ENCODE data around the gene CABP2. TPM values are rescaled to one million over a fixed set of nuclear protein-coding genes. Genes with fewer than 3 reads are reported as not detected.

Gene CABP2
- total RNA-seq, 3 donors from 2014 or later (not counting 1 experiment from before 2014, with no cell fraction given): not detected

DNA sequence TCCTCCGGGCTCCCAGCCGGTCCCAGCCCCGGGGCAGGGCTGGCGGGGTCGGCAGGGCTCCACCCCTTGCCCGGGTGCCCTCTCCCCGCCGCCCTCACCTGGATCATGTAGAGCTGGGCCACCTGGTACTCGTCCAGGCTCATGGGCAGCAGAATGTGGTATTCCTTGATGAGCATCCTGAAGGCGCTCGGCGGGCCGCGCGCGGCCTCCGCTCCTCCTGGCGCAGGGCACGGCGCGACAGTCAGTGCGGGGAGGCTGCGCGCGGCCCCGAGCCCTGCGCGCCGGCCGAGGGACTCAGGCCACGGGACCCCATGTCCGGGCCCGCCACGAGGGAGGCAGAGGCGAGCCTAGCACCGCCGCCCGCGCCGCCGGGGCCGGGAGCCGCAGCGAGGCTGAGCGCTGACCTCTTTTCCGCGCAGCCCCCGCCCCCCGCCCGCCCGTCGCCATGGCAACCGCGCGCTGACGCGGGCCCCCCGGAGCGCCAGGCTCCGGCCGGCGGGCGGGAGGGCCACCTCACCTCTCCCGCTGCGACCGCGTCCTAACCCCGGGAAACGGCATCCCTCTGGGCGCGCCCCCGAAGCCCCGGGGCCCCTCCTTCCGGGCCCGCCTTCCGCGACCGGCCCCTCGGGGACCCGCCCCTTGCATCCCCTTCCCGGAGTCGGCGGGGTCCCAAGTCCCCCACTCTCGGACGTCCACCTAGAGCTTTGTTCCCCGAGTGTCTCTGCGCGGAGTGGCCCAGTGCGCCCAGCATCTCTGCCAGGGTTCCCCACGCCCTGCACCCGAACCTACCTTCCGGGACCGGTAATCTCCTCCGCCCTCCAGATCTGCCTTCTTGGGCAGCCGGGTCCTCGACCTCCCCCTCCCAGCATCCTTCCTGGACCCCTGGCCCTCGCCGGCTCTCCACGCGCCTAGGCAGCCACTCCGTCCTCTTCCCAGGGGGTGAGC is 19.0 kb downstream of the CABP2 start:
- Mint-ChIP-seq H3K27me3 (ENCODE audit: low read depth in 2 of 2) (no peaks in the 10 kb centered on the region), H3K9me3 (no peaks in the 10 kb centered on the region), H3K27ac (peak overlapping the region; percentile 95 to 97), H3K36me3 (peaks cover 7% of the 10 kb centered on the region), H3K4me1 (peaks cover 40 to 63% of the 10 kb centered on the region in 2 donors), H3K4me3 (peak overlapping the region; percentile 92)
- Histone ChIP-seq H3K9me3 (ENCODE audit: control insufficient read depth, insufficient read depth, low read length) (no peaks in the 10 kb centered on the region), H3K4me3 (ENCODE audit: low read length) (peak overlapping the region; percentile 65), H3K4me1 (ENCODE audit: control insufficient read depth, insufficient read depth, low read length) (peaks cover 43% of the 10 kb centered on the region), H3K27me3 (ENCODE audit: control insufficient read depth, insufficient read depth, low read length) (no peaks in the 10 kb centered on the region), H3K27ac (ENCODE audit: low read length) (peak overlapping the region; percentile 75), H3K36me3 (ENCODE audit: control insufficient read depth, insufficient read depth, low read length) (peaks cover 37% of the 10 kb centered on the region)
- intact Hi-C loops (cut with micrococcal nuclease): loop anchor here (2.0 to 10.0 kb wide), 2 partner anchors 19 to 111 kb away; no protein-coding TSS in a partner anchor
- ATAC-seq: no peak
- TF ChIP-seq, protein P1, sequence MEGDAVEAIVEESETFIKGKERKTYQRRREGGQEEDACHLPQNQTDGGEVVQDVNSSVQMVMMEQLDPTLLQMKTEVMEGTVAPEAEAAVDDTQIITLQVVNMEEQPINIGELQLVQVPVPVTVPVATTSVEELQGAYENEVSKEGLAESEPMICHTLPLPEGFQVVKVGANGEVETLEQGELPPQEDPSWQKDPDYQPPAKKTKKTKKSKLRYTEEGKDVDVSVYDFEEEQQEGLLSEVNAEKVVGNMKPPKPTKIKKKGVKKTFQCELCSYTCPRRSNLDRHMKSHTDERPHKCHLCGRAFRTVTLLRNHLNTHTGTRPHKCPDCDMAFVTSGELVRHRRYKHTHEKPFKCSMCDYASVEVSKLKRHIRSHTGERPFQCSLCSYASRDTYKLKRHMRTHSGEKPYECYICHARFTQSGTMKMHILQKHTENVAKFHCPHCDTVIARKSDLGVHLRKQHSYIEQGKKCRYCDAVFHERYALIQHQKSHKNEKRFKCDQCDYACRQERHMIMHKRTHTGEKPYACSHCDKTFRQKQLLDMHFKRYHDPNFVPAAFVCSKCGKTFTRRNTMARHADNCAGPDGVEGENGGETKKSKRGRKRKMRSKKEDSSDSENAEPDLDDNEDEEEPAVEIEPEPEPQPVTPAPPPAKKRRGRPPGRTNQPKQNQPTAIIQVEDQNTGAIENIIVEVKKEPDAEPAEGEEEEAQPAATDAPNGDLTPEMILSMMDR (IDR thresholded peaks at IDR 0.05): no peak
- peak; percentile 47 to 60 for DNase-seq
- 3% methylated on average over 101 of the region's 101 CpGs for whole genome bisulfite sequencing (ENCODE audit: insufficient coverage)

- 87% methylated on average over 19 of the region's 19 CpGs for whole genome bisulfite sequencing (ENCODE audit: insufficient coverage)
- TF ChIP-seq, protein P1 (IDR thresholded peaks at IDR 0.05): no peak
- ATAC-seq (no peak), DNase-seq (no peak)
- H3K4me1 ChIP-seq (ENCODE audit: control insufficient read depth, insufficient read depth, low read length): peaks cover 37% of the 10 kb centered on the region
- H3K9me3 Mint-ChIP-seq: no peaks in the 10 kb centered on the region
- no peak overlapping the region for H3K4me3 ChIP-seq (ENCODE audit: low read length)
- peaks cover 46% of the 10 kb centered on the region for H3K36me3 ChIP-seq (ENCODE audit: control insufficient read depth, insufficient read depth, low read length)
- H3K36me3 Mint-ChIP-seq: peaks cover 7% of the 10 kb centered on the region
- H3K27me3 Mint-ChIP-seq (ENCODE audit: low read depth in 2 of 2): no peaks in the 10 kb centered on the region
- H3K4me3 Mint-ChIP-seq: peak overlapping the region; percentile 62
- no peaks in the 10 kb centered on the region for H3K27me3 ChIP-seq (ENCODE audit: control insufficient read depth, insufficient read depth, low read length)
- intact Hi-C loops (cut with micrococcal nuclease): loop anchor here (2.0 to 10.0 kb wide), 2 partner anchors 19 to 111 kb away; no protein-coding TSS in a partner anchor
- peaks cover 40 to 54% of the 10 kb centered on the region in 2 donors for H3K4me1 Mint-ChIP-seq
- H3K27ac ChIP-seq (ENCODE audit: low read length): no peak overlapping the region
- no peaks in the 10 kb centered on the region for H3K9me3 ChIP-seq (ENCODE audit: control insufficient read depth, insufficient read depth, low read length)
- peak overlapping the region; percentile 37 to 67 for H3K27ac Mint-ChIP-seq
Measured at GRCh38 chr11:67503119-67504004, 19.9 kb downstream of the CABP2 start.

GRCh38 chr11:67502328-67502979 is 20.8 kb downstream of the CABP2 start:
- Mint-ChIP-seq H3K9me3 (no peaks in the 10 kb centered on the region), H3K36me3 (peaks cover 7% of the 10 kb centered on the region), H3K4me3 (peak overlapping the region; percentile 62), H3K4me1 (peaks cover 36 to 50% of the 10 kb centered on the region in 2 donors), H3K27ac (peak overlapping the region; percentile 37 to 67), H3K27me3 (ENCODE audit: low read depth in 2 of 2) (no peaks in the 10 kb centered on the region)
- intact Hi-C loops (cut with micrococcal nuclease): loop anchor here (10.0 kb wide), 1 partner anchor 112 kb away; no protein-coding TSS in a partner anchor
- Histone ChIP-seq H3K27me3 (ENCODE audit: control insufficient read depth, insufficient read depth, low read length) (no peaks in the 10 kb centered on the region), H3K4me3 (ENCODE audit: low read length) (no peak overlapping the region), H3K9me3 (ENCODE audit: control insufficient read depth, insufficient read depth, low read length) (no peaks in the 10 kb centered on the region), H3K36me3 (ENCODE audit: control insufficient read depth, insufficient read depth, low read length) (peaks cover 55% of the 10 kb centered on the region), H3K27ac (ENCODE audit: low read length) (no peak overlapping the region), H3K4me1 (ENCODE audit: control insufficient read depth, insufficient read depth, low read length) (peaks cover 32% of the 10 kb centered on the region)
- TF ChIP-seq, protein P1 (IDR thresholded peaks at IDR 0.05): no peak
- 98% methylated on average over 18 of the region's 18 CpGs for WGBS (ENCODE audit: insufficient coverage)
- no peak for ATAC-seq
- no peak for DNase-seq
